Gastroesophageal sphincter (tissue), 3 donors: ENCODE data around the gene GLUL.
A peak's percentile ranks its signal among the peaks of the same experiment; 100 is the strongest.

Experiments
- POLR2A ChIP-seq, 2 donors: fragments of 450-650 bp; IDR thresholded peaks; one replicate each; pipeline ENCODE4 v1.6.1; 2017; ENCODE audit warnings: antibody characterized with exemption in 2 of 2, mild to moderate bottlenecking in 2 of 2, moderate library complexity in 1 of 2
- POLR2AphosphoS5 ChIP-seq: sonication (generic); formaldehyde crosslinking; IDR thresholded peaks from one replicate; pipeline ENCODE4 v1.6.1; 2017; ENCODE audit warnings: antibody characterized with exemption
- TF ChIP-seq, protein P1 (sequence below), 4 experiments: fragments of 200-600 bp in 2 of 4; fragments of 450-650 bp in 2 of 4; sonication (generic) in 1 of 4; IDR thresholded peaks; one replicate each; pipeline ENCODE4 v1.5.1; 2017 to 2019; ENCODE audit warnings: antibody characterized with exemption in 4 of 4, mild to moderate bottlenecking in 2 of 4, moderate library complexity in 2 of 4

GRCh38 chr1:182348961-182349747 lies 42.4 kb downstream of the GLUL start:
- TF ChIP-seq, protein P1, sequence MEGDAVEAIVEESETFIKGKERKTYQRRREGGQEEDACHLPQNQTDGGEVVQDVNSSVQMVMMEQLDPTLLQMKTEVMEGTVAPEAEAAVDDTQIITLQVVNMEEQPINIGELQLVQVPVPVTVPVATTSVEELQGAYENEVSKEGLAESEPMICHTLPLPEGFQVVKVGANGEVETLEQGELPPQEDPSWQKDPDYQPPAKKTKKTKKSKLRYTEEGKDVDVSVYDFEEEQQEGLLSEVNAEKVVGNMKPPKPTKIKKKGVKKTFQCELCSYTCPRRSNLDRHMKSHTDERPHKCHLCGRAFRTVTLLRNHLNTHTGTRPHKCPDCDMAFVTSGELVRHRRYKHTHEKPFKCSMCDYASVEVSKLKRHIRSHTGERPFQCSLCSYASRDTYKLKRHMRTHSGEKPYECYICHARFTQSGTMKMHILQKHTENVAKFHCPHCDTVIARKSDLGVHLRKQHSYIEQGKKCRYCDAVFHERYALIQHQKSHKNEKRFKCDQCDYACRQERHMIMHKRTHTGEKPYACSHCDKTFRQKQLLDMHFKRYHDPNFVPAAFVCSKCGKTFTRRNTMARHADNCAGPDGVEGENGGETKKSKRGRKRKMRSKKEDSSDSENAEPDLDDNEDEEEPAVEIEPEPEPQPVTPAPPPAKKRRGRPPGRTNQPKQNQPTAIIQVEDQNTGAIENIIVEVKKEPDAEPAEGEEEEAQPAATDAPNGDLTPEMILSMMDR (IDR thresholded peaks at IDR 0.05), result no peak
- TF ChIP-seq POLR2A (IDR thresholded peaks at IDR 0.05), result no peak
- TF ChIP-seq POLR2AphosphoS5, result peak; percentile 96
